CD14-positive monocyte (primary cell): ENCODE measurements around the gene RNF44. TPM values are rescaled to one million over a fixed set of nuclear protein-coding genes. Genes with fewer than 3 reads are reported as not detected.

Experiments used
- DNase-seq, 3 donors: peaks; one replicate each; pipeline ENCODE4 v3.0.0-alpha.2; 2011 to 2022
- H2AFZ ChIP-seq: 2 replicates; pipeline ENCODE4 v1.6.0; 2012; ENCODE audit warnings: mild to moderate bottlenecking, low read depth, low read length, inconsistent platforms; ENCODE audit not compliant: insufficient read depth, poor library complexity, severe bottlenecking
- H3K27ac ChIP-seq, 2 donors: 1 replicate in 1 of 2; 2 replicates in 1 of 2; pipeline ENCODE4 v1.5.1; 2012 to 2013; ENCODE audit warnings: low read length in 2 of 2, control low read depth in 1 of 2, inconsistent platforms in 1 of 2, low read depth in 1 of 2, mild to moderate bottlenecking in 1 of 2
- H3K27me3 ChIP-seq, 2 donors: one replicate each; pipeline versions ENCODE4 v1.6.0 to v1.6.1; 2011 to 2013; ENCODE audit warnings: low read length in 2 of 2; ENCODE audit not compliant: control insufficient read depth in 2 of 2, insufficient read depth in 2 of 2
- H3K36me3 ChIP-seq, 2 donors: replicated peaks in 1 of 2; 1 replicate in 1 of 2; 2 replicates in 1 of 2; pipeline versions ENCODE4 v1.5.1 to v1.6.1; 2012 to 2013; ENCODE audit warnings: low read length in 2 of 2, control low read depth in 1 of 2, inconsistent platforms in 1 of 2, mild to moderate bottlenecking in 1 of 2; ENCODE audit not compliant: insufficient read depth in 2 of 2, control insufficient read depth in 1 of 2
- H3K4me1 ChIP-seq, 2 donors: 1 replicate in 1 of 2; 2 replicates in 1 of 2; pipeline versions ENCODE4 v1.5.1 to v1.6.1; 2012 to 2013; ENCODE audit warnings: low read length in 2 of 2, control low read depth in 1 of 2, inconsistent platforms in 1 of 2, mild to moderate bottlenecking in 1 of 2, moderate library complexity in 1 of 2; ENCODE audit not compliant: insufficient read depth in 2 of 2, control insufficient read depth in 1 of 2
- H3K4me2 ChIP-seq: replicated peaks from 2 replicates; pipeline ENCODE3; 2012; ENCODE audit warnings: low read length, moderate library complexity, mild to moderate bottlenecking; ENCODE audit not compliant: poor library complexity, severe bottlenecking; ENCODE audit errors: extremely low read depth
- H3K4me3 ChIP-seq, 3 experiments: fragments of 200-600 bp in 1 of 3; sonication (generic) in 1 of 3; replicated peaks in 1 of 3; 1 replicate in 2 of 3; 2 replicates in 1 of 3; pipeline ENCODE4 v1.5.1; 2011 to 2013; ENCODE audit warnings: low read length in 3 of 3, mild to moderate bottlenecking in 3 of 3, control low read depth in 2 of 3, low read depth in 2 of 3, inconsistent platforms in 1 of 3, moderate library complexity in 1 of 3
- H3K79me2 ChIP-seq: 2 replicates; pipeline ENCODE4 v1.6.0; 2012; ENCODE audit warnings: mild to moderate bottlenecking, control low read depth, inconsistent platforms, low read length, moderate library complexity; ENCODE audit not compliant: insufficient read depth
- H3K9ac ChIP-seq: 2 replicates; pipeline ENCODE4 v1.6.0; 2017; ENCODE audit warnings: low read length, mild to moderate bottlenecking; ENCODE audit not compliant: insufficient read depth, poor library complexity, severe bottlenecking
- H3K9me3 ChIP-seq, 2 donors: replicated peaks in 1 of 2; 1 replicate in 1 of 2; 2 replicates in 1 of 2; pipeline versions ENCODE4 v1.5.1 to v1.6.1; 2012 to 2013; ENCODE audit warnings: low read length in 2 of 2, control low read depth in 1 of 2; ENCODE audit not compliant: control insufficient read depth in 1 of 2, insufficient read depth in 1 of 2
- H4K20me1 ChIP-seq: 2 replicates; pipeline ENCODE4 v1.6.0; 2012; ENCODE audit warnings: mild to moderate bottlenecking, low read length, control low read depth, moderate library complexity; ENCODE audit not compliant: insufficient read depth
- H3K27ac Mint-ChIP-seq, 7 donors: one replicate each; pipeline ENCODE4 v1.8.0; 2020; ENCODE audit warnings: mild to moderate bottlenecking in 7 of 7, mixed read lengths in 7 of 7, moderate library complexity in 6 of 7, inconsistent platforms in 2 of 7
- H3K27me3 Mint-ChIP-seq, 3 donors: one replicate each; pipeline ENCODE4 v1.8.0; 2021 to 2022; ENCODE audit warnings: low read depth in 3 of 3, mild to moderate bottlenecking in 3 of 3, mixed read lengths in 3 of 3, moderate library complexity in 3 of 3, inconsistent platforms in 1 of 3
- H3K36me3 Mint-ChIP-seq, 2 donors: one replicate each; pipeline ENCODE4 v1.8.0; 2020; ENCODE audit warnings: mixed read lengths in 2 of 2, inconsistent platforms in 1 of 2, mild to moderate bottlenecking in 1 of 2
- H3K4me1 Mint-ChIP-seq: one replicate; pipeline ENCODE4 v1.8.0; 2020; ENCODE audit warnings: mild to moderate bottlenecking, mixed read lengths
- H3K4me3 Mint-ChIP-seq, 2 donors: one replicate each; pipeline ENCODE4 v1.8.0; 2020; ENCODE audit warnings: mild to moderate bottlenecking in 2 of 2, mixed read lengths in 2 of 2, moderate library complexity in 1 of 2
- H3K9me3 Mint-ChIP-seq, 7 donors: one replicate each; pipeline ENCODE4 v1.8.0; 2020 to 2022; ENCODE audit warnings: mixed read lengths in 7 of 7, mild to moderate bottlenecking in 6 of 7, moderate library complexity in 6 of 7, inconsistent platforms in 2 of 7
- CTCF ChIP-seq: fragments of 200-600 bp; IDR thresholded peaks from one replicate; pipeline ENCODE4 v1.8.0; 2022; ENCODE audit warnings: antibody characterized with exemption, mild to moderate bottlenecking
- WGBS: methylation state at CpG from one replicate; pipeline ENCODE4 v1.1.5; 2013; ENCODE audit warnings: missing lambda C conversion rate; ENCODE audit not compliant: insufficient coverage; 5-methylcytosine and 5-hydroxymethylcytosine counted together
- intact Hi-C, 2 donors: fragments of 100-400 bp; cut with micrococcal nuclease; formaldehyde crosslinking; loops; one replicate each; pipeline versions ENCODE4 v1.15.0 to v1.15.1; 2023
- polyA plus RNA-seq, 3 donors: library from polyadenylated mRNA; depleted of rRNA in 1 of 3; unstranded in 2 of 3; stranded (reverse) in 1 of 3; fragments of 300-500 nt in 2 of 3; fragments of >200 nt in 1 of 3; fragmentation: Illumina TruSeq in 2 of 3; gene quantifications; 1 replicate in 2 of 3; 2 replicates in 1 of 3; pipeline ENCODE4 v1.2.3, GENCODE V29; 2012 to 2021

The RNF44 gene
- polyA plus RNA-seq, 3 donors, result 1.9 to 133 (median 3.1) TPM

GRCh38 chr5:176575488-176576422 is 38.6 kb upstream of the RNF44 start:
- WGBS, result 96% methylated on average over 31 of the region's 37 CpGs
- Histone ChIP-seq H3K36me3 (no peaks in the 10 kb centered on the region), H3K9ac (no peak overlapping the region), H3K27ac (no peak overlapping the region), H4K20me1 (no peaks in the 10 kb centered on the region), H2AFZ (no peak overlapping the region), H3K9me3 (no peaks in the 10 kb centered on the region), H3K4me3 (no peak overlapping the region), H3K27me3 (no peaks in the 10 kb centered on the region), H3K4me1 (no peaks in the 10 kb centered on the region), H3K4me2 (no peak overlapping the region), H3K79me2 (no peaks in the 10 kb centered on the region)
- intact Hi-C loops, result no loop called here
- H3K4me3 Mint-ChIP-seq, result no peak overlapping the region
- TF ChIP-seq CTCF, result no peak
- H3K27me3 Mint-ChIP-seq, result peaks cover 5 to 12% (median 10%) of the 10 kb centered on the region in 3 donors
- no peak for DNase-seq
- H3K36me3 Mint-ChIP-seq, result no peaks in the 10 kb centered on the region
- H3K27ac Mint-ChIP-seq, result no peak overlapping the region
- H3K4me1 Mint-ChIP-seq, result peaks cover 5% of the 10 kb centered on the region
- H3K9me3 Mint-ChIP-seq, result peaks cover 0 to 2% (median 0%) of the 10 kb centered on the region in 7 donors

GRCh38 chr5:176575066-176575465 is 37.9 kb upstream of the RNF44 start:
- no peaks in the 10 kb centered on the region for H3K79me2 ChIP-seq
- H3K4me2 ChIP-seq, result no peak overlapping the region
- no peaks in the 10 kb centered on the region for H3K27me3 ChIP-seq
- TF ChIP-seq CTCF, result no peak
- Mint-ChIP-seq H3K27ac (no peak overlapping the region), H3K4me3 (no peak overlapping the region), H3K4me1 (peaks cover 5% of the 10 kb centered on the region), H3K36me3 (no peaks in the 10 kb centered on the region), H3K9me3 (peaks cover 0 to 2% (median 0%) of the 10 kb centered on the region in 7 donors), H3K27me3 (peaks cover 4 to 12% (median 12%) of the 10 kb centered on the region in 3 donors)
- no peak for DNase-seq
- no peak overlapping the region for H2AFZ ChIP-seq
- H3K9ac ChIP-seq, result no peak overlapping the region
- no peak overlapping the region for H3K27ac ChIP-seq
- no peaks in the 10 kb centered on the region for H3K9me3 ChIP-seq
- H3K36me3 ChIP-seq, result no peaks in the 10 kb centered on the region
- H3K4me3 ChIP-seq, result no peak overlapping the region
- no peaks in the 10 kb centered on the region for H3K4me1 ChIP-seq
- 96% methylated on average over 9 of the region's 14 CpGs for WGBS
- no peaks in the 10 kb centered on the region for H4K20me1 ChIP-seq
- intact Hi-C loops, result no loop called here
